K562 (cell line): ENCODE results near the gene LY6G6F. TPM values are rescaled to one million over a fixed set of nuclear protein-coding genes. Genes with fewer than 3 reads are reported as not detected.

ENCODE experiments used
- ARID1B ChIP-seq: fragments of 450-650 bp; IDR thresholded peaks from 2 replicates; pipeline ENCODE4 v1.6.1; 2016; ENCODE audit warnings: antibody characterized with exemption, mild to moderate bottlenecking, inconsistent platforms
- BRD9 ChIP-seq: fragments of 450-650 bp; IDR thresholded peaks from 2 replicates; pipeline ENCODE4 v1.6.1; 2018; ENCODE audit warnings: low read depth; ENCODE audit not compliant: partially characterized antibody
- ETS2 ChIP-seq: IDR thresholded peaks from 2 replicates; pipeline ENCODE4 v1.6.1; 2016; ENCODE audit warnings: borderline replicate concordance, missing genetic modification characterization, mild to moderate bottlenecking, moderate library complexity, missing compliant biosample characterization; ENCODE audit not compliant: poor library complexity, severe bottlenecking
- ETV6 ChIP-seq, 3 experiments: fragments of 150-350 bp in 1 of 3; sonication (generic) in 1 of 3; formaldehyde crosslinking in 1 of 3; IDR thresholded peaks; 2 replicates each; pipeline versions ENCODE4 v1.6.1 to v1.8.0; 2014 to 2022; ENCODE audit warnings: borderline replicate concordance in 2 of 3, low read depth in 2 of 3, antibody characterized with exemption in 1 of 3, low read length in 1 of 3, mild to moderate bottlenecking in 1 of 3, missing genetic modification reagents in 1 of 3
- FOXK2 ChIP-seq, 2 experiments: fragments of 450-650 bp; IDR thresholded peaks in 1 of 2; conservative IDR thresholded peaks in 1 of 2; 2 replicates each; pipeline ENCODE4 v1.6.1; 2016; ENCODE audit warnings: low read depth in 2 of 2, mild to moderate bottlenecking in 1 of 2
- LEF1 ChIP-seq: fragments of 450-650 bp; IDR thresholded peaks from 2 replicates; pipeline ENCODE4 v1.6.1; 2016; ENCODE audit warnings: mild to moderate bottlenecking
- NR1H2 ChIP-seq: sonication (generic); formaldehyde crosslinking; IDR thresholded peaks from 2 replicates; pipeline ENCODE4 v1.4.0; 2020; ENCODE audit warnings: mild to moderate bottlenecking, missing genetic modification reagents
- PHB ChIP-seq: fragments of 250-450 bp; sonication (Bioruptor Pico); IDR thresholded peaks from 2 replicates; pipeline ENCODE4 v1.5.0; 2021
- RBBP5 ChIP-seq: fragments of 200-600 bp; sonication (generic); IDR thresholded peaks from 2 replicates; pipeline ENCODE4 v1.6.1; 2012; ENCODE audit warnings: borderline replicate concordance, mild to moderate bottlenecking, low read length, control low read depth, inconsistent platforms; ENCODE audit not compliant: insufficient read depth, poor library complexity, severe bottlenecking
- SPI1 ChIP-seq: IDR thresholded peaks from 2 replicates; pipeline ENCODE4 v1.6.1; 2011; ENCODE audit warnings: low read depth, low read length, control low read depth, borderline replicate concordance
- TBL1XR1 ChIP-seq, 2 experiments: IDR thresholded peaks; 2 replicates each; pipeline ENCODE4 v1.6.1; 2012; ENCODE audit warnings: improper control_type of control experiment in 2 of 2, low read length in 2 of 2, mild to moderate bottlenecking in 1 of 2
- TSHZ1 ChIP-seq: fragments of 250-450 bp; sonication (Bioruptor Pico); IDR thresholded peaks from 2 replicates; pipeline ENCODE4 v1.4.0; 2020; ENCODE audit warnings: mild to moderate bottlenecking, moderate library complexity
- ZNF184 ChIP-seq: sonication (generic); formaldehyde crosslinking; IDR thresholded peaks from 2 replicates; pipeline ENCODE4 v1.5.0; 2020; ENCODE audit warnings: missing genetic modification reagents
- ZNF217 ChIP-seq: sonication (generic); formaldehyde crosslinking; IDR thresholded peaks from 2 replicates; pipeline ENCODE4 v1.8.0; 2022; ENCODE audit warnings: mild to moderate bottlenecking, missing genetic modification reagents
- ZNF224 ChIP-seq: sonication (generic); formaldehyde crosslinking; IDR thresholded peaks from 2 replicates; pipeline ENCODE4 v1.8.0; 2022; ENCODE audit warnings: mild to moderate bottlenecking, missing genetic modification reagents
- ZNF253 ChIP-seq: fragments of 250-450 bp; sonication (Bioruptor Pico); conservative IDR thresholded peaks from 2 replicates; pipeline ENCODE4 v1.6.1; 2021; ENCODE audit warnings: mild to moderate bottlenecking
- ZNF551 ChIP-seq: fragments of 250-450 bp; sonication (Bioruptor Pico); IDR thresholded peaks from 2 replicates; pipeline ENCODE4 v1.5.0; 2021; ENCODE audit warnings: mild to moderate bottlenecking, moderate library complexity
- ZNF707 ChIP-seq: fragments of 250-450 bp; sonication (Bioruptor Pico); conservative IDR thresholded peaks from 2 replicates; pipeline ENCODE4 v1.8.0; 2022; ENCODE audit warnings: inconsistent platforms, mild to moderate bottlenecking, moderate library complexity
- ZNF830 ChIP-seq: fragments of 250-450 bp; sonication (Bioruptor Pico); IDR thresholded peaks from 2 replicates; pipeline ENCODE4 v1.5.0; 2021; ENCODE audit warnings: mild to moderate bottlenecking
- polyA plus RNA-seq, 8 experiments: library from polyadenylated mRNA; depleted of rRNA in 4 of 8; stranded (reverse) in 5 of 8; unstranded in 3 of 8; fragments of >200 nt; fragmentation: Nextera tagmentation in 2 of 8; fragmentation: Illumina TruSeq in 1 of 8; extraction: Ambion mirVana in 2 of 8; extraction: Trizol in 1 of 8; gene quantifications; 2 replicates each; pipeline versions ENCODE4 v1.2.1 to v1.2.3, GENCODE V29; 2011 to 2014; ENCODE audit warnings: inconsistent platforms in 1 of 8, missing spikeins in 1 of 8
- total RNA-seq, 7 experiments: library from RNA; depleted of rRNA in 6 of 7; stranded (reverse); fragments of >200 nt in 6 of 7; fragmentation: Illumina TruSeq in 2 of 7; extraction: Trizol in 2 of 7; gene quantifications; 2 replicates each; pipeline versions ENCODE4 v1.2.1 to v1.2.3, GENCODE V29; 2011 to 2021; ENCODE audit warnings: low replicate concordance in 1 of 7
- TF ChIP-seq, protein P1 (sequence below), 2 experiments: IDR thresholded peaks in 1 of 2; conservative IDR thresholded peaks in 1 of 2; 2 replicates each; pipeline ENCODE4 v1.6.1; 2016; ENCODE audit warnings: low read depth in 2 of 2, mild to moderate bottlenecking in 1 of 2, missing compliant biosample characterization in 1 of 2, missing genetic modification characterization in 1 of 2, moderate library complexity in 1 of 2

LY6G6F gene
- total and polyA plus RNA-seq, 9 of the 15 experiments (the other 6 are each of a cell fraction or from before 2014, with no cell fraction given), result 0.14 to 0.50 (median 0.28) TPM; not detected in 2

- TF ChIP-seq SPI1 (peak; percentile 79; the same call in 1 of the 2 replicates), NR1H2 (peak; percentile 67; the same call in 1 of the 2 replicates), ARID1B (no peak), ZNF217 (CRISPR knock-in tag) (no peak), TBL1XR1 (IDR thresholded peaks at IDR 0.05; ENCODE audit: low read length in 2 of 2) (peak; percentile 60 to 70; a peak in 3 of 4 replicates), TSHZ1 (CRISPR knock-in tag) (0 out of 2 replicates have a peak, but pooled peaks have one; percentile 9), ZNF184 (CRISPR knock-in tag) (no peak), RBBP5 (peak; percentile 53), ZNF253 (CRISPR knock-in tag) (no peak), BRD9 (no peak), ZNF551 (CRISPR knock-in tag) (no peak), ZNF830 (0 out of 2 replicates have a peak, but pooled peaks have one; percentile 18), PHB (no peak), FOXK2 (conservative IDR thresholded peaks at IDR 0.05 in 1 of 2, IDR thresholded peaks at IDR 0.05 in 1 of 2; ENCODE audit: low read depth in 2 of 2) (no peak), ZNF224 (no peak), ETS2 (tag) (peak; percentile 73), ETV6 (IDR thresholded peaks at IDR 0.05; ENCODE audit: borderline replicate concordance in 1 of 2, low read depth in 2 of 2, low read length in 1 of 2) (0 out of 4 replicates have a peak, but pooled peaks of 1 of the 2 experiments have one; percentile 34), ETV6 (CRISPR knock-in tag; IDR thresholded peaks at IDR 0.05; ENCODE audit: borderline replicate concordance) (no peak), ZNF707 (CRISPR knock-in tag) (peak; percentile 62; the same call in 1 of the 2 replicates), LEF1 (no peak)
- TF ChIP-seq, protein P1, sequence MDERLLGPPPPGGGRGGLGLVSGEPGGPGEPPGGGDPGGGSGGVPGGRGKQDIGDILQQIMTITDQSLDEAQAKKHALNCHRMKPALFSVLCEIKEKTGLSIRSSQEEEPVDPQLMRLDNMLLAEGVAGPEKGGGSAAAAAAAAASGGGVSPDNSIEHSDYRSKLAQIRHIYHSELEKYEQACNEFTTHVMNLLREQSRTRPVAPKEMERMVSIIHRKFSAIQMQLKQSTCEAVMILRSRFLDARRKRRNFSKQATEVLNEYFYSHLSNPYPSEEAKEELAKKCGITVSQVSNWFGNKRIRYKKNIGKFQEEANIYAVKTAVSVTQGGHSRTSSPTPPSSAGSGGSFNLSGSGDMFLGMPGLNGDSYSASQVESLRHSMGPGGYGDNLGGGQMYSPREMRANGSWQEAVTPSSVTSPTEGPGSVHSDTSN (CRISPR knock-in tag; IDR thresholded peaks at IDR 0.05; ENCODE audit: low read depth), result no peak
- TF ChIP-seq, protein P1 (tag; conservative IDR thresholded peaks at IDR 0.05; ENCODE audit: low read depth), result peak; percentile 94
Observed at GRCh38 chr6:31734821-31735406, 28.2 kb downstream of the LY6G6F start (continued).
